Measurements from ENCODE around the gene ARHGEF17. TPM values are rescaled to one million over a fixed set of nuclear protein-coding genes. Genes with fewer than 3 reads are reported as not detected.
A peak's percentile ranks its signal among the peaks of the same experiment; 100 is the strongest.

ARHGEF17 gene
- total and polyA plus RNA-seq, 2 of the 13 experiments (the other 11 are each of a cell fraction or from before 2014, with no cell fraction given) = 10.7 to 28.8 TPM

GRCh38 chr11:73395297-73396208 lies 87.5 kb downstream of the ARHGEF17 start:
- WGBS (ENCODE audit: low lambda C conversion rate) = 92% methylated on average over 13 of the region's 22 CpGs
- no peak for TF ChIP-seq ZBTB7B (CRISPR knock-in tag; IDR thresholded peaks at IDR 0.05)
- Histone ChIP-seq H3K4me3 (replicated peaks in 1 of 3; ENCODE audit: insufficient read depth in 1 of 3, low read depth in 2 of 3, low read length in 3 of 3) (no peak overlapping the region), H3K79me2 (ENCODE audit: insufficient read depth, low read length) (no peaks in the 10 kb centered on the region), H4K20me1 (ENCODE audit: insufficient read depth, low read length) (no peaks in the 10 kb centered on the region), H2AFZ (ENCODE audit: low read length) (no peak overlapping the region), H3K27ac (ENCODE audit: extremely low read length, insufficient read depth, low read length) (no peak overlapping the region), H3K4me1 (ENCODE audit: insufficient read depth, low read length) (no peaks in the 10 kb centered on the region), H3K4me2 (ENCODE audit: low read depth, low read length) (no peak overlapping the region), H3K9me3 (ENCODE audit: low read length) (no peaks in the 10 kb centered on the region), H3K27me3 (ENCODE audit: control insufficient read depth in 1 of 2, insufficient read depth in 2 of 2, low read length in 2 of 2) (no peaks in the 10 kb centered on the region), H3K9ac (ENCODE audit: insufficient read depth, low read depth, low read length) (no peak overlapping the region), H3K36me3 (replicated peaks in 1 of 2; ENCODE audit: control insufficient read depth in 1 of 2, insufficient read depth in 2 of 2, low read length in 2 of 2) (peaks cover 9 to 12% of the 10 kb centered on the region in 2 experiments)
- ChIA-PET CTCF (ENCODE audit: low intra/inter-chr PET ratio, low total read pairs) (no interaction called here), POLR2A (no interaction called here)
- in situ Hi-C loops (cut with HindIII; ENCODE audit: extremely low pct_ligation_motif_present, low pct_unique_long_range_greater_than_20kb) (no loop called here), intact Hi-C loops (cut with micrococcal nuclease; ENCODE audit: unreplicated experiment) (no loop called here)
- no TSS peak for BruUV-seq (replicated peaks)
- DNase-seq (ENCODE audit: low spot score) = no peak
- no peak for ATAC-seq
- no peak for FAIRE-seq

- Histone ChIP-seq H3K9ac (ENCODE audit: insufficient read depth, low read depth, low read length) (no peak overlapping the region), H3K36me3 (replicated peaks in 1 of 2; ENCODE audit: control insufficient read depth in 1 of 2, insufficient read depth in 2 of 2, low read length in 2 of 2) (peaks cover 9 to 12% of the 10 kb centered on the region in 2 experiments), H3K9me3 (ENCODE audit: low read length) (no peaks in the 10 kb centered on the region), H4K20me1 (ENCODE audit: insufficient read depth, low read length) (no peaks in the 10 kb centered on the region), H3K4me2 (ENCODE audit: low read depth, low read length) (no peak overlapping the region), H3K27ac (ENCODE audit: extremely low read length, insufficient read depth, low read length) (no peak overlapping the region), H3K79me2 (ENCODE audit: insufficient read depth, low read length) (no peaks in the 10 kb centered on the region), H2AFZ (ENCODE audit: low read length) (no peak overlapping the region), H3K27me3 (ENCODE audit: control insufficient read depth in 1 of 2, insufficient read depth in 2 of 2, low read length in 2 of 2) (no peaks in the 10 kb centered on the region), H3K4me1 (ENCODE audit: insufficient read depth, low read length) (no peaks in the 10 kb centered on the region), H3K4me3 (replicated peaks in 1 of 3; ENCODE audit: insufficient read depth in 1 of 3, low read depth in 2 of 3, low read length in 3 of 3) (no peak overlapping the region)
- intact Hi-C loops (cut with micrococcal nuclease; ENCODE audit: unreplicated experiment) = no loop called here
- no TSS peak for BruUV-seq (replicated peaks)
- FAIRE-seq (no peak), DNase-seq (ENCODE audit: low spot score) (no peak), ATAC-seq (no peak)
- 87% methylated on average over 5 of the region's 6 CpGs for WGBS (ENCODE audit: low lambda C conversion rate)
- CTCF ChIA-PET (ENCODE audit: low intra/inter-chr PET ratio, low total read pairs) = no interaction called here
- TF ChIP-seq CENPT (CRISPR knock-in tag; IDR thresholded peaks at IDR 0.05; ENCODE audit: low read depth) = no peak
- peak; percentile 26 for TF ChIP-seq RBM22 (optimal IDR thresholded peaks at IDR 0.05; ENCODE audit: low read length)
- POLR2A ChIA-PET = no interaction called here
- in situ Hi-C loops (cut with HindIII; ENCODE audit: extremely low pct_ligation_motif_present, low pct_unique_long_range_greater_than_20kb) = no loop called here
These were observed 88.3 kb downstream of the ARHGEF17 start for GRCh38 chr11:73396251-73396930.

Measured in HepG2 (cell line).